Astrocyte (in vitro differentiated cells and primary cell): ENCODE results near the gene FAM47B. TPM values are rescaled to one million over a fixed set of nuclear protein-coding genes. Genes with fewer than 3 reads are reported as not detected.

ENCODE experiments used
- DNase-seq: peaks from one replicate; pipeline ENCODE4 v3.0.0-alpha.2; 2010; ENCODE audit warnings: low read depth
- FAIRE-seq: peaks from 2 replicates; lab custom pipeline; 2011; peaks lifted over from hg19 to GRCh38; lab: Jason Lieb, UNC
- H2AFZ ChIP-seq: 2 replicates; pipeline ENCODE4 v1.6.0; 2012; ENCODE audit warnings: low read depth, low read length, inconsistent platforms
- H3K27ac ChIP-seq: 2 replicates; pipeline ENCODE4 v1.5.1; 2011; ENCODE audit warnings: low read depth, low read length, inconsistent platforms
- H3K27me3 ChIP-seq: 2 replicates; pipeline ENCODE4 v1.6.0; 2011; ENCODE audit warnings: low read length, inconsistent platforms; ENCODE audit not compliant: insufficient read depth
- H3K36me3 ChIP-seq: 2 replicates; pipeline ENCODE4 v1.5.1; 2011; ENCODE audit warnings: low read length, inconsistent platforms; ENCODE audit not compliant: insufficient read depth
- H3K4me1 ChIP-seq: 2 replicates; pipeline ENCODE4 v1.5.1; 2011; ENCODE audit warnings: low read length, inconsistent platforms; ENCODE audit not compliant: insufficient read depth
- H3K4me2 ChIP-seq: 2 replicates; pipeline ENCODE4 v1.6.0; 2012; ENCODE audit warnings: low read length, inconsistent platforms
- H3K4me3 ChIP-seq: 2 replicates; pipeline ENCODE4 v1.5.1; 2011; ENCODE audit warnings: low read depth, mild to moderate bottlenecking, low read length, inconsistent platforms; ENCODE audit not compliant: insufficient read depth
- H3K79me2 ChIP-seq: 2 replicates; pipeline ENCODE4 v1.6.0; 2012; ENCODE audit warnings: mild to moderate bottlenecking, low read length, inconsistent platforms; ENCODE audit not compliant: insufficient read depth
- H3K9ac ChIP-seq: 2 replicates; pipeline ENCODE4 v1.6.0; 2012; ENCODE audit warnings: mild to moderate bottlenecking, low read length, inconsistent platforms
- H3K9me3 ChIP-seq: 2 replicates; pipeline ENCODE4 v1.5.1; 2012; ENCODE audit warnings: low read depth, mild to moderate bottlenecking, low read length, inconsistent platforms; ENCODE audit not compliant: insufficient read depth
- H4K20me1 ChIP-seq: 2 replicates; pipeline ENCODE4 v1.6.0; 2012; ENCODE audit warnings: low read length, inconsistent platforms; ENCODE audit not compliant: insufficient read depth
- H3K27ac Mint-ChIP-seq: one replicate; pipeline ENCODE4 v1.8.0; 2021; ENCODE audit warnings: mild to moderate bottlenecking, mixed read lengths; ENCODE audit not compliant: unreplicated experiment
- H3K27me3 Mint-ChIP-seq: one replicate; pipeline ENCODE4 v1.8.0; 2021; ENCODE audit warnings: low read depth, mixed read lengths; ENCODE audit not compliant: unreplicated experiment
- H3K36me3 Mint-ChIP-seq: one replicate; pipeline ENCODE4 v1.8.0; 2021; ENCODE audit warnings: low read depth, mixed read lengths; ENCODE audit not compliant: unreplicated experiment
- H3K4me1 Mint-ChIP-seq: one replicate; pipeline ENCODE4 v1.8.0; 2021; ENCODE audit warnings: low read depth, mixed read lengths; ENCODE audit not compliant: unreplicated experiment
- H3K4me3 Mint-ChIP-seq: one replicate; pipeline ENCODE4 v1.8.0; 2021; ENCODE audit warnings: mild to moderate bottlenecking, moderate library complexity, mixed read lengths; ENCODE audit not compliant: unreplicated experiment
- H3K9me3 Mint-ChIP-seq: one replicate; pipeline ENCODE4 v1.8.0; 2021; ENCODE audit warnings: mild to moderate bottlenecking, mixed read lengths; ENCODE audit not compliant: unreplicated experiment
- CTCF ChIP-seq: IDR thresholded peaks from 2 replicates; pipeline ENCODE4 v1.5.1; 2011; ENCODE audit warnings: low read depth, mild to moderate bottlenecking, inconsistent platforms, low read length, moderate library complexity; ENCODE audit not compliant: insufficient read depth
- EZH2 ChIP-seq: IDR thresholded peaks from 2 replicates; pipeline ENCODE4 v1.6.1; 2012; ENCODE audit warnings: mild to moderate bottlenecking, low read length, inconsistent platforms; ENCODE audit not compliant: insufficient read depth
- total RNA-seq: library from RNA; stranded (reverse); gene quantifications from 2 replicates; pipeline ENCODE4 v1.2.1, GENCODE V29; 2021

Gene FAM47B
- total RNA-seq, 1 donor from 2014 or later, result not detected

- H3K9me3 ChIP-seq, result no peaks in the 10 kb centered on the region
- no peak overlapping the region for H3K9ac ChIP-seq
- no peaks in the 10 kb centered on the region for H3K36me3 ChIP-seq
- H2AFZ ChIP-seq, result no peak overlapping the region
- H3K4me1 ChIP-seq, result peaks cover 9% of the 10 kb centered on the region
- Mint-ChIP-seq H3K27me3 (no peaks in the 10 kb centered on the region), H3K4me3 (no peak overlapping the region), H3K27ac (peak overlapping the region; percentile 87), H3K9me3 (no peaks in the 10 kb centered on the region), H3K36me3 (no peaks in the 10 kb centered on the region), H3K4me1 (peaks cover 7% of the 10 kb centered on the region)
- FAIRE-seq (peak; percentile 100), DNase-seq (peak; percentile 50)
- H3K27me3 ChIP-seq, result no peaks in the 10 kb centered on the region
- H3K79me2 ChIP-seq, result no peaks in the 10 kb centered on the region
- H4K20me1 ChIP-seq, result no peaks in the 10 kb centered on the region
- H3K27ac ChIP-seq, result peak overlapping the region; percentile 53
- H3K4me2 ChIP-seq, result peak overlapping the region; percentile 26
- TF ChIP-seq EZH2 (no peak), CTCF (no peak)
- H3K4me3 ChIP-seq, result no peak overlapping the region
Observed at GRCh38 chrX:34956916-34957315, 14.3 kb downstream of the FAM47B start.

- no peak overlapping the region for H3K4me2 ChIP-seq
- H3K36me3 Mint-ChIP-seq, result no peaks in the 10 kb centered on the region
- DNase-seq (no peak), FAIRE-seq (no peak)
- no peaks in the 10 kb centered on the region for H3K27me3 ChIP-seq
- no peak overlapping the region for H2AFZ ChIP-seq
- no peaks in the 10 kb centered on the region for H3K36me3 ChIP-seq
- H3K27me3 Mint-ChIP-seq, result no peaks in the 10 kb centered on the region
- no peak overlapping the region for H3K9ac ChIP-seq
- no peaks in the 10 kb centered on the region for H4K20me1 ChIP-seq
- H3K4me1 Mint-ChIP-seq, result peaks cover 3% of the 10 kb centered on the region
- no peaks in the 10 kb centered on the region for H3K9me3 Mint-ChIP-seq
- H3K4me3 Mint-ChIP-seq, result no peak overlapping the region
- H3K79me2 ChIP-seq, result no peaks in the 10 kb centered on the region
- H3K4me3 ChIP-seq, result no peak overlapping the region
- no peak overlapping the region for H3K27ac ChIP-seq
- no peak for TF ChIP-seq CTCF
- no peak for TF ChIP-seq EZH2
- no peaks in the 10 kb centered on the region for H3K9me3 ChIP-seq
- H3K27ac Mint-ChIP-seq, result no peak overlapping the region
- H3K4me1 ChIP-seq, result peaks cover 4% of the 10 kb centered on the region
Observed at GRCh38 chrX:34961662-34962061, 19.1 kb downstream of the FAM47B start.

- Histone ChIP-seq H3K9ac (no peak overlapping the region), H3K79me2 (no peaks in the 10 kb centered on the region), H3K9me3 (no peaks in the 10 kb centered on the region), H2AFZ (no peak overlapping the region), H3K4me2 (no peak overlapping the region), H4K20me1 (no peaks in the 10 kb centered on the region), H3K4me1 (no peaks in the 10 kb centered on the region), H3K4me3 (no peak overlapping the region), H3K27ac (no peak overlapping the region), H3K27me3 (no peaks in the 10 kb centered on the region), H3K36me3 (no peaks in the 10 kb centered on the region)
- no peak overlapping the region for H3K4me3 Mint-ChIP-seq
- no peaks in the 10 kb centered on the region for H3K36me3 Mint-ChIP-seq
- H3K4me1 Mint-ChIP-seq, result no peaks in the 10 kb centered on the region
- TF ChIP-seq CTCF, result no peak
- TF ChIP-seq EZH2, result no peak
- H3K9me3 Mint-ChIP-seq, result no peaks in the 10 kb centered on the region
- DNase-seq, result no peak
- H3K27me3 Mint-ChIP-seq, result no peaks in the 10 kb centered on the region
- no peak overlapping the region for H3K27ac Mint-ChIP-seq
- no peak for FAIRE-seq
Observed at GRCh38 chrX:34972206-34972605, 29.6 kb downstream of the FAM47B start.
